Endothelial cell of umbilical vein (primary cell): ENCODE data around the gene ATP13A2.

Experiments
- CTCF ChIP-seq, 2 donors: IDR thresholded peaks; 1 replicate in 1 of 2; 2 replicates in 1 of 2; pipeline ENCODE4 v1.5.1; 2011; ENCODE audit warnings: low read length in 2 of 2, mild to moderate bottlenecking in 2 of 2, moderate library complexity in 2 of 2, control low read depth in 1 of 2, inconsistent platforms in 1 of 2, low read depth in 1 of 2; ENCODE audit not compliant: insufficient read depth in 1 of 2; ENCODE audit errors: extremely low read depth in 1 of 2
- MAX ChIP-seq: IDR thresholded peaks from 2 replicates; pipeline ENCODE4 v1.6.1; 2011; ENCODE audit not compliant: insufficient read depth, insufficient read length

GRCh38 chr1:17046334-17046657, 34.6 kb upstream of the ATP13A2 start:
- TF ChIP-seq MAX (no peak), CTCF (IDR thresholded peaks at IDR 0.05; ENCODE audit: extremely low read depth in 1 of 2, insufficient read depth in 1 of 2, low read depth in 1 of 2, low read length in 2 of 2) (no peak)
